ENCODE data around the gene SNAP29.
"Not testable (repeated sequence)": the region's sequence is repeated elsewhere in the genome, so short reads cannot be mapped to it uniquely, and the experiment has no call there.

SNAP29 gene

GRCh38 chr22:20866736-20867135, 7.9 kb downstream of the SNAP29 start:
- no peak for DNase-seq (ENCODE audit: low spot score)

GRCh38 chr22:20867179-20868024, 8.6 kb downstream of the SNAP29 start:
- peak; percentile 4 for DNase-seq (ENCODE audit: low spot score)

- DNase-seq (ENCODE audit: low spot score) = no peak
Measured at GRCh38 chr22:20868025-20868962, 9.5 kb downstream of the SNAP29 start.

GRCh38 chr22:20869234-20869633, 10.4 kb downstream of the SNAP29 start:
- no peak for DNase-seq (ENCODE audit: low spot score)

- no peak for DNase-seq (ENCODE audit: low spot score)
Measured at GRCh38 chr22:20873214-20873613, 14.4 kb downstream of the SNAP29 start.

- DNase-seq (ENCODE audit: low spot score) = no peak
Measured at GRCh38 chr22:20875296-20875695, 16.5 kb downstream of the SNAP29 start.

GRCh38 chr22:20877715-20878114, 18.9 kb downstream of the SNAP29 start:
- DNase-seq (ENCODE audit: low spot score) = no peak

GRCh38 chr22:20881231-20881630, 22.4 kb downstream of the SNAP29 start:
- DNase-seq (ENCODE audit: low spot score) = no peak

GRCh38 chr22:20881869-20882815, 23.3 kb downstream of the SNAP29 start:
- no peak for DNase-seq (ENCODE audit: low spot score)

GRCh38 chr22:20882855-20883254, 24.0 kb downstream of the SNAP29 start:
- no peak for DNase-seq (ENCODE audit: low spot score)

- DNase-seq (ENCODE audit: low spot score) = no peak
Measured at GRCh38 chr22:20884454-20884853, 25.6 kb downstream of the SNAP29 start.

GRCh38 chr22:20885017-20885556, 26.3 kb downstream of the SNAP29 start:
- no peak for DNase-seq (ENCODE audit: low spot score)

- DNase-seq (ENCODE audit: low spot score) = peak; percentile 21
Measured at GRCh38 chr22:20885557-20886323, 26.9 kb downstream of the SNAP29 start.

- DNase-seq (ENCODE audit: low spot score) = no peak
Measured at GRCh38 chr22:20887375-20887774, 28.6 kb downstream of the SNAP29 start.

GRCh38 chr22:20889025-20889704, 30.4 kb downstream of the SNAP29 start:
- DNase-seq (ENCODE audit: low spot score) = no peak

GRCh38 chr22:20889904-20890540, 31.2 kb downstream of the SNAP29 start:
- no peak for DNase-seq (ENCODE audit: low spot score)

- DNase-seq (ENCODE audit: low spot score) = no peak
Measured at GRCh38 chr22:20890975-20891374, 32.2 kb downstream of the SNAP29 start.

GRCh38 chr22:20897737-20898136, 38.9 kb downstream of the SNAP29 start:
- not testable (repeated sequence) for DNase-seq (ENCODE audit: low spot score)

GRCh38 chr22:20899827-20900423, 41.1 kb downstream of the SNAP29 start:
- DNase-seq (ENCODE audit: low spot score) = no peak

All from CD4-positive, alpha-beta T cell treated with Interleukin-6 at 100 ng/mL for 8 hours (primary cell).